Measurements from ENCODE around the gene EXOC7. TPM values are rescaled to one million over a fixed set of nuclear protein-coding genes. Genes with fewer than 3 reads are reported as not detected.

The EXOC7 gene
- polyA plus RNA-seq, 1 donor from 2014 or later, result 146 TPM

DNA sequence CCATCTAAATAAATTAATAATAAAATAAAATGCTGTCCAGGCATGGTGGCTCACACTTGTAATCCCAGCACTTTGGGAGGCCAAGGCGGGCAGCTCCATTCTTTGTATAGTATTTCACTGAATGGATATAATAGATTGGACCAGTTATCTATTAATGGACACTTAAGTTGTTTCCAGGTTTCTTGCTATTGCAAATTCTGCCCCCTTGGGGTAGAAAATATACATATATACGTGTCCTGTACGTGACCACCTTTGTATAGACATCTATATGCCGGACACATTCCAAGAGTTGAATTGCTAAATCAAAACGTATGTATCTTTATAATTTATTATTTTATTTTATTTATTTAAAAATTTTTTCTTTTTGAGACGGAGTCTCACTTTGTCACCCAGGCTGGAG is 3.9 kb upstream of the EXOC7 start:
- Histone ChIP-seq H3F3A (ENCODE audit: insufficient read depth, low read length, poor library complexity, severe bottlenecking) (peaks cover 3% of the 10 kb centered on the region), H3K79me2 (replicated peaks; ENCODE audit: insufficient read depth, low read length) (peaks cover 9% of the 10 kb centered on the region), H3K9me3 (ENCODE audit: low read length) (no peaks in the 10 kb centered on the region), H3K9me2 (ENCODE audit: insufficient read depth, low read length) (no peaks in the 10 kb centered on the region), H2AFZ (ENCODE audit: low read depth, low read length) (no peak overlapping the region), H3K36me3 (ENCODE audit: insufficient read depth, low read length) (no peaks in the 10 kb centered on the region), H3K4me2 (ENCODE audit: low read length) (no peak overlapping the region), H3K27ac (ENCODE audit: low read length) (no peak overlapping the region), H3K4me3 (ENCODE audit: low read length) (no peak overlapping the region), H3K9ac (ENCODE audit: low read length) (no peak overlapping the region), H4K20me1 (ENCODE audit: insufficient read depth) (no peaks in the 10 kb centered on the region), H3K27me3 (ENCODE audit: insufficient read depth, low read depth, low read length) (no peaks in the 10 kb centered on the region)
- TF ChIP-seq MXI1 (conservative IDR thresholded peaks at IDR 0.05; ENCODE audit: poor library complexity, severe bottlenecking) (no peak), TAF1 (IDR thresholded peaks at IDR 0.05; ENCODE audit: low read depth) (no peak), EP300 (conservative IDR thresholded peaks at IDR 0.05; ENCODE audit: poor library complexity, severe bottlenecking) (no peak), RAD21 (conservative IDR thresholded peaks at IDR 0.05) (no peak), POLR2AphosphoS5 (IDR thresholded peaks at IDR 0.05) (no peak), EZH2 (IDR thresholded peaks at IDR 0.05; ENCODE audit: borderline replicate concordance, insufficient read depth, low read length, poor library complexity, severe bottlenecking) (no peak), SMC3 (conservative IDR thresholded peaks at IDR 0.05; ENCODE audit: poor library complexity) (no peak)
- TF ChIP-seq, protein P1, sequence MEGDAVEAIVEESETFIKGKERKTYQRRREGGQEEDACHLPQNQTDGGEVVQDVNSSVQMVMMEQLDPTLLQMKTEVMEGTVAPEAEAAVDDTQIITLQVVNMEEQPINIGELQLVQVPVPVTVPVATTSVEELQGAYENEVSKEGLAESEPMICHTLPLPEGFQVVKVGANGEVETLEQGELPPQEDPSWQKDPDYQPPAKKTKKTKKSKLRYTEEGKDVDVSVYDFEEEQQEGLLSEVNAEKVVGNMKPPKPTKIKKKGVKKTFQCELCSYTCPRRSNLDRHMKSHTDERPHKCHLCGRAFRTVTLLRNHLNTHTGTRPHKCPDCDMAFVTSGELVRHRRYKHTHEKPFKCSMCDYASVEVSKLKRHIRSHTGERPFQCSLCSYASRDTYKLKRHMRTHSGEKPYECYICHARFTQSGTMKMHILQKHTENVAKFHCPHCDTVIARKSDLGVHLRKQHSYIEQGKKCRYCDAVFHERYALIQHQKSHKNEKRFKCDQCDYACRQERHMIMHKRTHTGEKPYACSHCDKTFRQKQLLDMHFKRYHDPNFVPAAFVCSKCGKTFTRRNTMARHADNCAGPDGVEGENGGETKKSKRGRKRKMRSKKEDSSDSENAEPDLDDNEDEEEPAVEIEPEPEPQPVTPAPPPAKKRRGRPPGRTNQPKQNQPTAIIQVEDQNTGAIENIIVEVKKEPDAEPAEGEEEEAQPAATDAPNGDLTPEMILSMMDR (IDR thresholded peaks at IDR 0.05; ENCODE audit: poor library complexity, severe bottlenecking), result no peak
- TF ChIP-seq, protein P2, sequence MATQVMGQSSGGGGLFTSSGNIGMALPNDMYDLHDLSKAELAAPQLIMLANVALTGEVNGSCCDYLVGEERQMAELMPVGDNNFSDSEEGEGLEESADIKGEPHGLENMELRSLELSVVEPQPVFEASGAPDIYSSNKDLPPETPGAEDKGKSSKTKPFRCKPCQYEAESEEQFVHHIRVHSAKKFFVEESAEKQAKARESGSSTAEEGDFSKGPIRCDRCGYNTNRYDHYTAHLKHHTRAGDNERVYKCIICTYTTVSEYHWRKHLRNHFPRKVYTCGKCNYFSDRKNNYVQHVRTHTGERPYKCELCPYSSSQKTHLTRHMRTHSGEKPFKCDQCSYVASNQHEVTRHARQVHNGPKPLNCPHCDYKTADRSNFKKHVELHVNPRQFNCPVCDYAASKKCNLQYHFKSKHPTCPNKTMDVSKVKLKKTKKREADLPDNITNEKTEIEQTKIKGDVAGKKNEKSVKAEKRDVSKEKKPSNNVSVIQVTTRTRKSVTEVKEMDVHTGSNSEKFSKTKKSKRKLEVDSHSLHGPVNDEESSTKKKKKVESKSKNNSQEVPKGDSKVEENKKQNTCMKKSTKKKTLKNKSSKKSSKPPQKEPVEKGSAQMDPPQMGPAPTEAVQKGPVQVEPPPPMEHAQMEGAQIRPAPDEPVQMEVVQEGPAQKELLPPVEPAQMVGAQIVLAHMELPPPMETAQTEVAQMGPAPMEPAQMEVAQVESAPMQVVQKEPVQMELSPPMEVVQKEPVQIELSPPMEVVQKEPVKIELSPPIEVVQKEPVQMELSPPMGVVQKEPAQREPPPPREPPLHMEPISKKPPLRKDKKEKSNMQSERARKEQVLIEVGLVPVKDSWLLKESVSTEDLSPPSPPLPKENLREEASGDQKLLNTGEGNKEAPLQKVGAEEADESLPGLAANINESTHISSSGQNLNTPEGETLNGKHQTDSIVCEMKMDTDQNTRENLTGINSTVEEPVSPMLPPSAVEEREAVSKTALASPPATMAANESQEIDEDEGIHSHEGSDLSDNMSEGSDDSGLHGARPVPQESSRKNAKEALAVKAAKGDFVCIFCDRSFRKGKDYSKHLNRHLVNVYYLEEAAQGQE (IDR thresholded peaks at IDR 0.05; ENCODE audit: borderline replicate concordance), result no peak

DNA sequence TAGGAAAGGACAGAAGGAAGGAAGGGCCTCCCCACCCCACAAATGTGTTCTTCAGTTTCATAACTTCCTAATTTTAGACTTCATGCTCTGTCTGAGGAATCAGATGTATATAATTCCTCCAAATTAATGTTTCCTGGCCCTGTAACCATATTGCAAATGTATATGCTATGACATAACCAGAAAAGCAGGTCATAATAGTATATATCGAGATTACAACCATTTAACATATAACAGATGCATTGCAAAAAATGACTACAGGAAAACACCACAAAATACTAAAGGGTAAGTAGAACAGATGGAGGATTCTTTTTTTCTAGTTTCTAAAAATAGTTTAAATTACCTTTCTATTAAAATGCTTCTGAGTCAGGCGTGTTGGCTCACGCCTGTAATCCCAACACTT is 3.1 kb upstream of the EXOC7 start:
- peaks cover 3% of the 10 kb centered on the region for H3F3A ChIP-seq (ENCODE audit: insufficient read depth, low read length, poor library complexity, severe bottlenecking)
- H4K20me1 ChIP-seq (ENCODE audit: insufficient read depth), result no peaks in the 10 kb centered on the region
- H3K9me2 ChIP-seq (ENCODE audit: insufficient read depth, low read length), result no peaks in the 10 kb centered on the region
- no peaks in the 10 kb centered on the region for H3K9me3 ChIP-seq (ENCODE audit: low read length)
- H3K27me3 ChIP-seq (ENCODE audit: insufficient read depth, low read depth, low read length), result no peaks in the 10 kb centered on the region
- H3K79me2 ChIP-seq (replicated peaks; ENCODE audit: insufficient read depth, low read length), result peaks cover 17% of the 10 kb centered on the region
- H3K36me3 ChIP-seq (ENCODE audit: insufficient read depth, low read length), result no peaks in the 10 kb centered on the region
- H3K27ac ChIP-seq (ENCODE audit: low read length), result no peak overlapping the region
- no peak overlapping the region for H2AFZ ChIP-seq (ENCODE audit: low read depth, low read length)
- TF ChIP-seq SMC3 (conservative IDR thresholded peaks at IDR 0.05; ENCODE audit: poor library complexity) (no peak), TAF1 (IDR thresholded peaks at IDR 0.05; ENCODE audit: low read depth) (no peak), POLR2AphosphoS5 (IDR thresholded peaks at IDR 0.05) (no peak), RAD21 (conservative IDR thresholded peaks at IDR 0.05) (no peak), EP300 (conservative IDR thresholded peaks at IDR 0.05; ENCODE audit: poor library complexity, severe bottlenecking) (no peak), MXI1 (conservative IDR thresholded peaks at IDR 0.05; ENCODE audit: poor library complexity, severe bottlenecking) (no peak), EZH2 (IDR thresholded peaks at IDR 0.05; ENCODE audit: borderline replicate concordance, insufficient read depth, low read length, poor library complexity, severe bottlenecking) (no peak)
- TF ChIP-seq, protein P1 (IDR thresholded peaks at IDR 0.05; ENCODE audit: poor library complexity, severe bottlenecking), result no peak
- TF ChIP-seq, protein P2 (IDR thresholded peaks at IDR 0.05; ENCODE audit: borderline replicate concordance), result no peak
- H3K4me3 ChIP-seq (ENCODE audit: low read length), result no peak overlapping the region
- H3K4me2 ChIP-seq (ENCODE audit: low read length), result no peak overlapping the region
- no peak overlapping the region for H3K9ac ChIP-seq (ENCODE audit: low read length)
